HEK293T (cell line): ENCODE measurements around the gene PTPRM.
"Not testable (repeated sequence)": the region's sequence is repeated elsewhere in the genome, so short reads cannot be mapped to it uniquely, and the experiment has no call there.

Experiments used
- CTCF ChIA-PET: fragments of 350-600 bp; formaldehyde crosslinking; extraction: SDS; loops from one replicate; lab custom pipeline; 2021; ENCODE audit warnings: antibody characterized with exemption, inconsistent platforms; lab: Yijun Ruan, JAX
- POLR2A ChIA-PET: fragments of 350-600 bp; formaldehyde crosslinking; extraction: SDS; loops from one replicate; lab custom pipeline; 2020; ENCODE audit warnings: antibody characterized with exemption, inconsistent platforms; lab: Yijun Ruan, JAX
- DNase-seq: peaks from one replicate; pipeline ENCODE4 v3.0.0; 2012; ENCODE audit warnings: mixed read lengths; ENCODE audit errors: extremely low spot score
- ARNT ChIP-seq: fragments of 450-650 bp; IDR thresholded peaks from 2 replicates; pipeline ENCODE4 v1.6.1; 2017; ENCODE audit warnings: mild to moderate bottlenecking
- BHLHE40 ChIP-seq: fragments of 450-650 bp; IDR thresholded peaks from 2 replicates; pipeline ENCODE4 v1.6.1; 2016; ENCODE audit warnings: mild to moderate bottlenecking, moderate library complexity, borderline replicate concordance
- CTBP1 ChIP-seq: fragments of 450-650 bp; IDR thresholded peaks from 2 replicates; pipeline ENCODE4 v1.6.1; 2016; ENCODE audit warnings: borderline replicate concordance
- ELF4 ChIP-seq: fragments of 450-650 bp; IDR thresholded peaks from 2 replicates; pipeline ENCODE4 v1.6.1; 2017; ENCODE audit warnings: antibody characterized with exemption
- FOXA1 ChIP-seq: fragments of 450-650 bp; IDR thresholded peaks from 2 replicates; pipeline ENCODE4 v1.6.1; 2016; ENCODE audit warnings: mild to moderate bottlenecking
- FOXK2 ChIP-seq: fragments of 450-650 bp; IDR thresholded peaks from 2 replicates; pipeline ENCODE4 v1.6.1; 2016; ENCODE audit warnings: mild to moderate bottlenecking
- FOXM1 ChIP-seq: fragments of 450-650 bp; IDR thresholded peaks from 2 replicates; pipeline ENCODE4 v1.6.1; 2017; ENCODE audit warnings: mild to moderate bottlenecking, borderline replicate concordance
- HDGF ChIP-seq: fragments of 450-650 bp; IDR thresholded peaks from 2 replicates; pipeline ENCODE4 v1.6.1; 2017; ENCODE audit warnings: antibody characterized with exemption, borderline replicate concordance
- L3MBTL2 ChIP-seq: fragments of 450-650 bp; conservative IDR thresholded peaks from 2 replicates; pipeline ENCODE4 v1.6.1; 2016; ENCODE audit warnings: mild to moderate bottlenecking
- LEF1 ChIP-seq: fragments of 450-650 bp; IDR thresholded peaks from 2 replicates; pipeline ENCODE4 v1.6.1; 2017; ENCODE audit warnings: mild to moderate bottlenecking, borderline replicate concordance
- NFRKB ChIP-seq: fragments of 450-650 bp; IDR thresholded peaks from 2 replicates; pipeline ENCODE4 v1.6.1; 2016; ENCODE audit warnings: mild to moderate bottlenecking, moderate library complexity
- PKNOX1 ChIP-seq: fragments of 450-650 bp; IDR thresholded peaks from 2 replicates; pipeline ENCODE4 v1.6.1; 2016
- SP1 ChIP-seq: fragments of 450-650 bp; IDR thresholded peaks from 2 replicates; pipeline ENCODE4 v1.6.1; 2017
- SUZ12 ChIP-seq: fragments of 450-650 bp; IDR thresholded peaks from 2 replicates; pipeline ENCODE4 v1.6.1; 2016; ENCODE audit warnings: mild to moderate bottlenecking
- TARDBP ChIP-seq: fragments of 450-650 bp; IDR thresholded peaks from 2 replicates; pipeline ENCODE4 v1.6.1; 2016
- ZNF384 ChIP-seq: fragments of 450-650 bp; IDR thresholded peaks from 2 replicates; pipeline ENCODE4 v1.6.1; 2016

The PTPRM gene

GRCh38 chr18:7735626-7736175 is 168.6 kb downstream of the PTPRM start:
- no peak for TF ChIP-seq ELF4
- TF ChIP-seq ARNT: no peak
- no peak for TF ChIP-seq SUZ12
- no peak for TF ChIP-seq BHLHE40
- TF ChIP-seq SP1: no peak
- TF ChIP-seq CTBP1: no peak
- DNase-seq: no peak
- CTCF ChIA-PET: no interaction called here
- POLR2A ChIA-PET: no interaction called here

DNA sequence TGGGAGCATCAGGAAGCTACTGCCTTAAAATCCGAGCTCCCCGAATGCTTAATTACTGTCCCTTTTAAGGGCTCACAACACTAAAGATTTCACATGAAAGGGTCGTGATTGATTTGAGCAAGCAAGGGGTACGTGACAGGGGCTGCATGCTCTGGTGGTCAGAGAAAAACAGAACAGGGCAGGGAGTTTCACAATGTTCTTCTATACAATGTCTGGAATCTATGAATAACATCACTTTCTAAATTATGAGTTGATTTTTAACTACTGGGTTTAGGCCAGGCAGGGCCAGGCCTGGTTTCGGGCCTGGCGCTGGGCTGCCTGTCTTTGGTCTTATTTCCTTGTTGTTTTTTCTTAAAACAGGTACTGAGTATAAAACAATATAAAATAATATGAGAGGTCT is 169.4 kb downstream of the PTPRM start:
- POLR2A ChIA-PET: not testable (repeated sequence)

GRCh38 chr18:7737550-7737949 is 170.4 kb downstream of the PTPRM start:
- ChIA-PET CTCF (no interaction called here), POLR2A (no interaction called here)
- DNase-seq: no peak
- TF ChIP-seq FOXA1 (no peak), CTBP1 (no peak), ELF4 (no peak), L3MBTL2 (no peak), HDGF (no peak), LEF1 (no peak), PKNOX1 (no peak), FOXK2 (no peak)

More for the DNA sequence above, 169.4 kb downstream of the PTPRM start:
- CTCF ChIA-PET, DNase-seq: not testable (repeated sequence)

GRCh38 chr18:7740821-7741220 is 173.7 kb downstream of the PTPRM start:
- TF ChIP-seq HDGF: no peak
- POLR2A ChIA-PET: no interaction called here
- DNase-seq: no peak
- CTCF ChIA-PET: no interaction called here

DNA sequence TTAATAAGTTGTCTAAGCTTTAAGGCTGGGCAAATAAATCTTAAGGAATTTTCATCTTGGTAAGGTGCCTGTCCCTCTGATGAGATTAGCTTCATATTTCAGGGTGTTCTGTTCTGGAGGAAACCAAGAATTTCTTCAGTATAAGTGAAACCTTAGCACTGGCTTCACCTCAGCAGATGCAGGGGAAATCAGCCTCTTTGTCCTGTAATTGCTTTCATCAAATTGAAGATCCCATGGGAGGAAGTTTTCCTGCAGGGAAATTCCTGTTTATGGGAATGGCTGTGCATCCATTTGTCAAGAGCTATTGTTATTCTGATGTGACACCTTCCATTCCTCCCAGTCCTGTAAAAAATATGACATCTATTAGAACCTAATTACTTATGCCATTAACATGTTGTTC is 174.5 kb downstream of the PTPRM start:
- TF ChIP-seq HDGF (no peak), FOXM1 (no peak), PKNOX1 (no peak), NFRKB (no peak), SUZ12 (no peak), ELF4 (no peak), FOXK2 (no peak), BHLHE40 (no peak), LEF1 (no peak), FOXA1 (no peak), SP1 (no peak), ARNT (no peak), TARDBP (no peak), L3MBTL2 (no peak)
- CTCF ChIA-PET: no interaction called here

DNA sequence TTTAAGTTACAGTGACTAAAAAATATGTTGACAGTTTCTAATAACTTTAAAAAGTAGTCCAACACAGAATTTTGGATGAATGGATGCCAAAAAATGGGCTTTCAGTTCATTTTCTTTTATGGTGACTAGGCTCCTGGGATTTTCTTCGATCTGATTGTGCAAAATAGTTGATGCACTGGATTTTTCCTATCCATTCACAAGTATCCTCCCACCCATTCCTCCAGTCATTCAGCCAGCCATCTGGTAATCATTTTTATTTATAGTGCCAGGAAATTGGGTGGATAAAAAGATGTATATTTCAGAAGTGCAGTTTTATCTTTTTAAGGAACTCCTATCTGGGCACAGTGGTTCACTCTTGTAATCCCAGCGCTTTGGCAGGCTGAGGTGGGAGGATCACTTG is 175.1 kb downstream of the PTPRM start:
- TF ChIP-seq FOXK2: no peak
- TF ChIP-seq TARDBP: no peak
- no peak for TF ChIP-seq ELF4
- TF ChIP-seq HDGF: no peak
- no peak for TF ChIP-seq ARNT
- TF ChIP-seq NFRKB: no peak
- TF ChIP-seq FOXA1: no peak
- no peak for TF ChIP-seq BHLHE40
- TF ChIP-seq LEF1: no peak
- TF ChIP-seq SUZ12: no peak
- TF ChIP-seq CTBP1: no peak
- no peak for TF ChIP-seq PKNOX1
- TF ChIP-seq ZNF384: no peak
- no peak for TF ChIP-seq L3MBTL2
- TF ChIP-seq SP1: no peak
- CTCF ChIA-PET: no interaction called here
- DNase-seq: no peak
- POLR2A ChIA-PET: no interaction called here

More for the DNA sequence above, 174.5 kb downstream of the PTPRM start:
- POLR2A ChIA-PET: no interaction called here
- DNase-seq: no peak

DNA sequence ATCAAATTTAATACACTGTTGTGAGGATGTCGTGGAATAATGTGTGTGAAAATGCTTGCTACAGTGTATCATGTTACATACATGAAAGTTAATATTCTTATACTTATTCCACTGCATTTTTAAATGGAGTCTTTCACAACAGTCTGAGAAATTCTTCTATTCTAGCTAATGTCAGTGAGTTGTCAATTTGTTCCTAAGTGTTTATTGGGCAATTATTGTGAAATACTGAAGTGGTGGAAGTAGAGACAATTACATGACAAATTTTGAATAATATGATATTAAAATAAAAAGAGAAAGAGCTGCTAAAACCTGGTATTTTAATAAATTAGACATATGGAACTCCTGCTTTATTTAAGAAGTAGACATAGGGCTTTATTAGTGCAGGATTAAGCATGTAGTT is 176.1 kb downstream of the PTPRM start:
- POLR2A ChIA-PET: no interaction called here
- DNase-seq: no peak
- CTCF ChIA-PET: no interaction called here
- TF ChIP-seq ELF4 (no peak), PKNOX1 (no peak), FOXA1 (no peak), SP1 (no peak), FOXK2 (no peak), BHLHE40 (no peak), CTBP1 (no peak), LEF1 (no peak)
